Measurements from ENCODE around the gene HOXA3.
A peak's percentile ranks its signal among the peaks of the same experiment; 100 is the strongest.

HOXA3 gene

GRCh38 chr7:27096768-27097514, 55.4 kb downstream of the HOXA3 start:
- Histone ChIP-seq H3K36me3 (replicated peaks; ENCODE audit: insufficient read depth, low read length) (no peaks in the 10 kb centered on the region), H3K9me2 (replicated peaks; ENCODE audit: insufficient read depth, low read length) (no peaks in the 10 kb centered on the region), H3K9ac (ENCODE audit: low read length) (peak overlapping the region; percentile 37; the same call in 1 of the 2 replicates), H3K9me3 (replicated peaks; ENCODE audit: insufficient read depth, low read length) (no peaks in the 10 kb centered on the region), H3K4me2 (ENCODE audit: low read depth, low read length) (peak overlapping the region; percentile 90), H4K20me1 (ENCODE audit: insufficient read depth, low read length) (no peaks in the 10 kb centered on the region), H3K4me3 (ENCODE audit: low read length) (peak overlapping the region; percentile 94), H3K27ac (ENCODE audit: low read length) (no peak overlapping the region), H2AFZ (ENCODE audit: low read length) (peak overlapping the region; percentile 95), H3K4me1 (ENCODE audit: low read length) (no peaks in the 10 kb centered on the region), H3F3A (ENCODE audit: insufficient read depth, low read length) (no peaks in the 10 kb centered on the region), H3K27me3 (replicated peaks; ENCODE audit: insufficient read depth, low read length) (peaks cover 16% of the 10 kb centered on the region), H3K79me2 (ENCODE audit: low read length) (no peaks in the 10 kb centered on the region)
- no peak for TF ChIP-seq CTCF (IDR thresholded peaks at IDR 0.05; ENCODE audit: low read length)
- no peak for TF ChIP-seq EZH2 (optimal IDR thresholded peaks at IDR 0.05; ENCODE audit: low read depth, low read length)
- no peak for TF ChIP-seq EZH2phosphoT487 (IDR thresholded peaks at IDR 0.05; ENCODE audit: low read length)
- DNase-seq, result no peak

- Histone ChIP-seq H3K4me1 (ENCODE audit: low read length) (no peaks in the 10 kb centered on the region), H3K79me2 (ENCODE audit: low read length) (no peaks in the 10 kb centered on the region), H3K36me3 (replicated peaks; ENCODE audit: insufficient read depth, low read length) (no peaks in the 10 kb centered on the region), H3K27me3 (replicated peaks; ENCODE audit: insufficient read depth, low read length) (peaks cover 16% of the 10 kb centered on the region), H3K9me3 (replicated peaks; ENCODE audit: insufficient read depth, low read length) (no peaks in the 10 kb centered on the region), H4K20me1 (ENCODE audit: insufficient read depth, low read length) (no peaks in the 10 kb centered on the region), H3K4me3 (ENCODE audit: low read length) (peak within 1 kb of the TSS; percentile 94), H3F3A (ENCODE audit: insufficient read depth, low read length) (no peaks in the 10 kb centered on the region), H3K9ac (ENCODE audit: low read length) (peak within 1 kb of the TSS; percentile 37; the same call in 1 of the 2 replicates), H3K27ac (ENCODE audit: low read length) (no peak within 1 kb of the TSS), H3K4me2 (ENCODE audit: low read depth, low read length) (peak within 1 kb of the TSS; percentile 90), H3K9me2 (replicated peaks; ENCODE audit: insufficient read depth, low read length) (no peaks in the 10 kb centered on the region), H2AFZ (ENCODE audit: low read length) (peak within 1 kb of the TSS; percentile 95)
- DNase-seq, result peak; percentile 75
- TF ChIP-seq EZH2 (optimal IDR thresholded peaks at IDR 0.05; ENCODE audit: low read depth, low read length) (no peak), CTCF (IDR thresholded peaks at IDR 0.05; ENCODE audit: low read length) (no peak), EZH2phosphoT487 (IDR thresholded peaks at IDR 0.05; ENCODE audit: low read length) (no peak)
These were observed 56.3 kb downstream of the HOXA3 start, which contains the start of gene HOXA1 for GRCh38 chr7:27095897-27096767. TSS of gene HOXA1 (minus strand) at chr7:27096000. CDS start at chr7:27095912, 88 bp downstream.

- Histone ChIP-seq H3K4me1 (ENCODE audit: low read length) (no peaks in the 10 kb centered on the region), H2AFZ (ENCODE audit: low read length) (0 out of 2 replicates have a peak overlapping the region, but pooled peaks have one; percentile 48), H3K4me3 (ENCODE audit: low read length) (peak overlapping the region; percentile 94; the same call in 1 of the 2 replicates), H3K9me3 (replicated peaks; ENCODE audit: insufficient read depth, low read length) (no peaks in the 10 kb centered on the region), H4K20me1 (ENCODE audit: insufficient read depth, low read length) (no peaks in the 10 kb centered on the region), H3K36me3 (replicated peaks; ENCODE audit: insufficient read depth, low read length) (no peaks in the 10 kb centered on the region), H3K4me2 (ENCODE audit: low read depth, low read length) (peak overlapping the region; percentile 90), H3F3A (ENCODE audit: insufficient read depth, low read length) (no peaks in the 10 kb centered on the region), H3K9ac (ENCODE audit: low read length) (no peak overlapping the region), H3K79me2 (ENCODE audit: low read length) (no peaks in the 10 kb centered on the region), H3K9me2 (replicated peaks; ENCODE audit: insufficient read depth, low read length) (no peaks in the 10 kb centered on the region), H3K27me3 (replicated peaks; ENCODE audit: insufficient read depth, low read length) (peaks cover 16% of the 10 kb centered on the region), H3K27ac (ENCODE audit: low read length) (no peak overlapping the region)
- no peak for DNase-seq
- TF ChIP-seq EZH2 (optimal IDR thresholded peaks at IDR 0.05; ENCODE audit: low read depth, low read length), result no peak
- no peak for TF ChIP-seq EZH2phosphoT487 (IDR thresholded peaks at IDR 0.05; ENCODE audit: low read length)
- no peak for TF ChIP-seq CTCF (IDR thresholded peaks at IDR 0.05; ENCODE audit: low read length)
These were observed 57.1 kb downstream of the HOXA3 start for GRCh38 chr7:27095050-27095896.

All from MM.1S (cell line).